Right lobe of liver (tissue), 6 donors: Measurements from ENCODE around the gene DDX31. TPM values are rescaled to one million over a fixed set of nuclear protein-coding genes. Genes with fewer than 3 reads are reported as not detected.
A peak's percentile ranks its signal among the peaks of the same experiment; 100 is the strongest.

Experiments
- ATAC-seq, 4 donors: fragments of 200-7000 bp; cut with Tn5 transposase; one replicate each; pipeline ENCODE4 v1.9.1; 2020; ENCODE audit warnings: mild to moderate bottlenecking in 4 of 4, moderate library complexity in 4 of 4
- DNase-seq, 3 donors: peaks; one replicate each; pipeline ENCODE4 v3.0.0-alpha.2; 2020
- H3K27ac ChIP-seq, 3 donors: fragments of 200-600 bp; one replicate each; pipeline ENCODE4 v1.8.0; 2022
- H3K27me3 ChIP-seq, 2 donors: fragments of 200-600 bp; one replicate each; pipeline ENCODE4 v1.8.0; 2022
- H3K36me3 ChIP-seq, 4 donors: fragments of 200-600 bp; sonication (generic) in 1 of 4; one replicate each; pipeline versions ENCODE4 v1.5.1 to v1.8.0; 2017 to 2022; ENCODE audit warnings: control low read depth in 1 of 4
- H3K4me1 ChIP-seq, 4 donors: fragments of 200-600 bp; sonication (generic) in 1 of 4; one replicate each; pipeline versions ENCODE4 v1.5.1 to v1.8.0; 2017 to 2022; ENCODE audit warnings: control low read depth in 1 of 4
- H3K4me3 ChIP-seq, 3 donors: fragments of 200-600 bp; one replicate each; pipeline ENCODE4 v1.8.0; 2022
- H3K9me3 ChIP-seq, 4 donors: fragments of 200-600 bp; sonication (generic) in 1 of 4; one replicate each; pipeline versions ENCODE4 v1.5.1 to v1.8.0; 2017 to 2022; ENCODE audit warnings: control low read depth in 1 of 4
- POLR2A ChIP-seq: fragments of 450-650 bp; IDR thresholded peaks from one replicate; pipeline ENCODE4 v1.6.1; 2017; ENCODE audit warnings: antibody characterized with exemption, mild to moderate bottlenecking
- WGBS: methylation state at CpG from one replicate; pipeline ENCODE4 v1.1.6; 2018; ENCODE audit warnings: low coverage, low lambda C conversion rate; ENCODE audit not compliant: insufficient coverage; ENCODE audit errors: missing lambda C conversion rate; 5-methylcytosine and 5-hydroxymethylcytosine counted together
- intact Hi-C, 2 donors: fragments of 100-400 bp; cut with DNase I; formaldehyde crosslinking; loops; one replicate each; pipeline versions ENCODE4 v1.11.2 to v1.14.1; 2022
- total RNA-seq, 6 experiments: library from RNA; depleted of rRNA in 2 of 6; stranded (reverse); fragments of >200 nt in 2 of 6; fragmentation: NEBNext Ultra II Directional in 3 of 6; extraction: Animal tissue kit (Norgen Biotek cat#: 25700) in 3 of 6; gene quantifications; one replicate each; pipeline versions ENCODE4 v1.1.0 to v1.2.4, GENCODE V29; 2016 to 2023
- TF ChIP-seq, protein P1 (sequence below), 4 donors: fragments of 200-600 bp in 3 of 4; fragments of 450-650 bp in 1 of 4; IDR thresholded peaks; one replicate each; pipeline versions ENCODE4 v1.5.1 to v1.8.0; 2016 to 2022; ENCODE audit warnings: antibody characterized with exemption in 4 of 4, mild to moderate bottlenecking in 2 of 4
- donor health status: DM: no; HTN: yes; CAD: no.
- donor health status: DM: no; HTN: no; CAD: no.
- donor health status: DM: no; HTN: no; CAD: no.
- donor health status: DM: no; HTN: yes; CAD: no.
- donor health status: DM: no; HTN: yes; CAD: no.

The DDX31 gene
- total RNA-seq, 6 experiments from 2014 or later: 7.1 to 8.7 (median 8.0) TPM

DNA sequence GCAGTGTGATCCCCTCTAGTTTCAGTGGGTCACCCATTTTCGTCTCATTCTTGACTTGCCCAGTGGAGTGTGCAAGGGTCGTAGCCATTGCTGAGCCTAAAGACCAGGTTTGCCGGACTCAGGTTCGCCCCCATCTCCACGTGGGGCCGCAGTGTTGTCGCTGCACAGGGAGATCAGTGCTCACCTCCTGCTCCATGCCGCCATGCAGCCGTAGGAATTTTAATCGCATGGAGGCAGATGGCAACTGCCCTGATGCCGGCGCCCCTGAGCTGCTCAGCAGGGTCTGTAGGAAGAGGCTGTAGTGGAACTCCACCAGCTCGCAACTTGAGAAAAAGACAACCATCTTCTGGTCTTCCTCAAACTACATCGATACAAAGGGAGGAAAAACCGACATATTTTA, 24.1 kb downstream of the DDX31 start:
- WGBS: 80% methylated on average over 2 of the region's 15 CpGs
- Histone ChIP-seq H3K4me3 (no peak overlapping the region), H3K4me1 (no peaks in the 10 kb centered on the region), H3K27me3 (no peaks in the 10 kb centered on the region), H3K36me3 (peaks cover 0 to 71% (median 24%) of the 10 kb centered on the region in 4 donors), H3K9me3 (no peaks in the 10 kb centered on the region), H3K27ac (no peak overlapping the region)
- TF ChIP-seq, protein P1, sequence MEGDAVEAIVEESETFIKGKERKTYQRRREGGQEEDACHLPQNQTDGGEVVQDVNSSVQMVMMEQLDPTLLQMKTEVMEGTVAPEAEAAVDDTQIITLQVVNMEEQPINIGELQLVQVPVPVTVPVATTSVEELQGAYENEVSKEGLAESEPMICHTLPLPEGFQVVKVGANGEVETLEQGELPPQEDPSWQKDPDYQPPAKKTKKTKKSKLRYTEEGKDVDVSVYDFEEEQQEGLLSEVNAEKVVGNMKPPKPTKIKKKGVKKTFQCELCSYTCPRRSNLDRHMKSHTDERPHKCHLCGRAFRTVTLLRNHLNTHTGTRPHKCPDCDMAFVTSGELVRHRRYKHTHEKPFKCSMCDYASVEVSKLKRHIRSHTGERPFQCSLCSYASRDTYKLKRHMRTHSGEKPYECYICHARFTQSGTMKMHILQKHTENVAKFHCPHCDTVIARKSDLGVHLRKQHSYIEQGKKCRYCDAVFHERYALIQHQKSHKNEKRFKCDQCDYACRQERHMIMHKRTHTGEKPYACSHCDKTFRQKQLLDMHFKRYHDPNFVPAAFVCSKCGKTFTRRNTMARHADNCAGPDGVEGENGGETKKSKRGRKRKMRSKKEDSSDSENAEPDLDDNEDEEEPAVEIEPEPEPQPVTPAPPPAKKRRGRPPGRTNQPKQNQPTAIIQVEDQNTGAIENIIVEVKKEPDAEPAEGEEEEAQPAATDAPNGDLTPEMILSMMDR (IDR thresholded peaks at IDR 0.05): no peak
- no peak for TF ChIP-seq POLR2A
- DNase-seq: no peak
- no peak for ATAC-seq
- intact Hi-C loops: no loop called here

DNA sequence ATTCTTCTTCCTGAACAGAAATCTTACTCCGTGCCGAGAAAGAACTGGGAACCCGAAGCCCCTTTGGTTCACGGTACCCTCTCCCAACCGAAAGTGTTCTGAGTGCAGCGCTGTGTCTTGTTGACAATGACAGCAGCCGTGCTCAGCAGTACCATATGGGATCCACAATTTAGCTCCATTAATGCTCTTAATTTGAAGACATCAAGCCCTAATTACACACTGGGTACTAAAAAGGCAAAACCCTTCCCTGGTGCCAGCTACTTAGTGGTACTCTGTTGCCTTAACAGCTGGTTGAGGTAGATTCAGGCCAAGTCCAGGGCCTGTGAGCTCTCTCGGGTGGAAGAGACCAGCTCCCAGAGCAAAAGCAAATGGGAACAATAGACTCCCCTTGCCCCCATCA, 24.5 kb downstream of the DDX31 start:
- no peaks in the 10 kb centered on the region for H3K9me3 ChIP-seq
- H3K4me3 ChIP-seq: no peak overlapping the region
- H3K27ac ChIP-seq: no peak overlapping the region
- ATAC-seq (no peak), DNase-seq (no peak)
- TF ChIP-seq POLR2A: no peak
- intact Hi-C loops: no loop called here
- H3K4me1 ChIP-seq: no peaks in the 10 kb centered on the region
- 93% methylated on average over 6 of the region's 8 CpGs for WGBS
- no peaks in the 10 kb centered on the region for H3K27me3 ChIP-seq
- peaks cover 0 to 67% (median 26%) of the 10 kb centered on the region in 4 donors for H3K36me3 ChIP-seq

- no peaks in the 10 kb centered on the region for H3K27me3 ChIP-seq
- TF ChIP-seq, protein P1 (IDR thresholded peaks at IDR 0.05): no peak
- TF ChIP-seq POLR2A: no peak
- WGBS: 91% methylated on average over 3 of the region's 3 CpGs
- ATAC-seq (peak in 3 of 4 donors; percentile 22 to 66 (median 25)), DNase-seq (no peak)
- H3K4me3 ChIP-seq: no peak overlapping the region
- no peak overlapping the region for H3K27ac ChIP-seq
- intact Hi-C loops: no loop called here
- H3K9me3 ChIP-seq: no peaks in the 10 kb centered on the region
- peaks cover 0 to 57% (median 25%) of the 10 kb centered on the region in 4 donors for H3K36me3 ChIP-seq
- no peaks in the 10 kb centered on the region for H3K4me1 ChIP-seq
Observed at GRCh38 chr9:132644251-132644650, 25.5 kb downstream of the DDX31 start.

- no peak overlapping the region for H3K4me3 ChIP-seq
- peaks cover 0 to 46% (median 17%) of the 10 kb centered on the region in 4 donors for H3K36me3 ChIP-seq
- WGBS: 100% methylated on average over 3 of the region's 4 CpGs
Observed at GRCh38 chr9:132641216-132641615, 28.6 kb downstream of the DDX31 start.

GRCh38 chr9:132639322-132639721, 30.5 kb downstream of the DDX31 start:
- 93% methylated on average over 3 of the region's 5 CpGs for WGBS
- DNase-seq (no peak), ATAC-seq (no peak)
- no peak overlapping the region for H3K27ac ChIP-seq
- H3K9me3 ChIP-seq: no peaks in the 10 kb centered on the region
- intact Hi-C loops: no loop called here
- H3K4me3 ChIP-seq: no peak overlapping the region
- TF ChIP-seq, protein P1 (IDR thresholded peaks at IDR 0.05): no peak
- no peak for TF ChIP-seq POLR2A
- no peaks in the 10 kb centered on the region for H3K27me3 ChIP-seq
- peaks cover 0 to 38% (median 9%) of the 10 kb centered on the region in 4 donors for H3K36me3 ChIP-seq
- no peaks in the 10 kb centered on the region for H3K4me1 ChIP-seq

More at GRCh38 chr9:132641216-132641615, 28.6 kb downstream of the DDX31 start:
- no peaks in the 10 kb centered on the region for H3K27me3 ChIP-seq
- ATAC-seq (no peak), DNase-seq (no peak)
- TF ChIP-seq, protein P1 (IDR thresholded peaks at IDR 0.05): no peak
- TF ChIP-seq POLR2A: no peak
- H3K9me3 ChIP-seq: no peaks in the 10 kb centered on the region
- intact Hi-C loops: no loop called here
- no peak overlapping the region for H3K27ac ChIP-seq
- no peaks in the 10 kb centered on the region for H3K4me1 ChIP-seq
